HepG2 (cell line): ENCODE measurements around the gene RHBG. TPM values are rescaled to one million over a fixed set of nuclear protein-coding genes. Genes with fewer than 3 reads are reported as not detected.

Source experiments
- ATAC-seq: fragments of 200-7000 bp; cut with Tn5 transposase; 3 replicates; pipeline ENCODE4 v1.9.1; 2020; ENCODE audit warnings: mild to moderate bottlenecking, moderate library complexity
- BruUV-seq: library from RNA; stranded (reverse); fragments of 400-500 nt; replicated peaks from 2 replicates; lab custom pipeline; 2021; lab: Mats Ljungman, UMichigan
- CTCF ChIA-PET: fragments of 300-600 bp; formaldehyde crosslinking; extraction: SDS; loops from one replicate; lab custom pipeline; 2021; ENCODE audit warnings: low total read pairs, inconsistent platforms, low intra/inter-chr PET ratio; lab: Yijun Ruan, JAX
- POLR2A ChIA-PET: fragments of 350-600 bp; sonication (Branson Sonifier 250); formaldehyde crosslinking; loops from one replicate; lab custom pipeline; 2020; ENCODE audit warnings: antibody characterized with exemption, inconsistent platforms; lab: Yijun Ruan, JAX
- DNase-seq: peaks from one replicate; pipeline ENCODE4 v3.0.0-alpha.2; 2015; ENCODE audit warnings: low spot score
- FAIRE-seq: peaks from 3 replicates; lab custom pipeline; 2011; peaks lifted over from hg19 to GRCh38; lab: Jason Lieb, UNC
- H2AFZ ChIP-seq: one replicate; pipeline ENCODE4 v1.6.1; 2011; ENCODE audit warnings: low read length, inconsistent platforms
- H3K27ac ChIP-seq: fragments of 300-600 bp; 3 replicates; pipeline ENCODE4 v1.8.0; 2011; ENCODE audit warnings: mixed run types, mild to moderate bottlenecking, mixed read lengths, low read length, inconsistent platforms; ENCODE audit not compliant: insufficient read depth; ENCODE audit errors: extremely low read length
- H3K27me3 ChIP-seq, 2 experiments: fragments of 200-600 bp in 1 of 2; 2 replicates in 1 of 2; 3 replicates in 1 of 2; pipeline versions ENCODE4 v1.6.0 to v1.8.0; 2011; ENCODE audit warnings: low read length in 2 of 2, mild to moderate bottlenecking in 2 of 2, moderate library complexity in 2 of 2, inconsistent platforms in 1 of 2; ENCODE audit not compliant: insufficient read depth in 2 of 2, control insufficient read depth in 1 of 2
- H3K36me3 ChIP-seq, 2 experiments: fragments of 200-600 bp in 1 of 2; replicated peaks in 1 of 2; 2 replicates in 1 of 2; 3 replicates in 1 of 2; pipeline versions ENCODE4 v1.5.1 to v1.8.0; 2011; ENCODE audit warnings: low read length in 2 of 2, inconsistent platforms in 1 of 2; ENCODE audit not compliant: insufficient read depth in 2 of 2, control insufficient read depth in 1 of 2
- H3K4me1 ChIP-seq: 2 replicates; pipeline ENCODE4 v1.5.1; 2012; ENCODE audit warnings: low read length, inconsistent platforms; ENCODE audit not compliant: insufficient read depth
- H3K4me2 ChIP-seq: 2 replicates; pipeline ENCODE4 v1.6.0; 2011; ENCODE audit warnings: low read depth, low read length, inconsistent platforms
- H3K4me3 ChIP-seq, 3 experiments: fragments of 200-600 bp in 1 of 3; sonication (generic), shearing (Covaris generic) in 1 of 3; replicated peaks in 1 of 3; 2 replicates each; pipeline ENCODE4 v1.5.1; 2011 to 2016; ENCODE audit warnings: low read length in 3 of 3, inconsistent platforms in 2 of 3, low read depth in 2 of 3, mild to moderate bottlenecking in 2 of 3, control low read depth in 1 of 3, mixed read lengths in 1 of 3; ENCODE audit not compliant: insufficient read depth in 1 of 3
- H3K79me2 ChIP-seq: one replicate; pipeline ENCODE4 v1.6.1; 2011; ENCODE audit warnings: low read length, inconsistent platforms; ENCODE audit not compliant: insufficient read depth
- H3K9ac ChIP-seq: 2 replicates; pipeline ENCODE4 v1.6.0; 2011; ENCODE audit warnings: mild to moderate bottlenecking, low read depth, low read length, inconsistent platforms; ENCODE audit not compliant: insufficient read depth
- H3K9me3 ChIP-seq: 2 replicates; pipeline ENCODE4 v1.5.1; 2012; ENCODE audit warnings: mild to moderate bottlenecking, low read length
- H4K20me1 ChIP-seq: 2 replicates; pipeline ENCODE4 v1.6.0; 2011; ENCODE audit warnings: inconsistent platforms, mild to moderate bottlenecking, low read length, moderate library complexity; ENCODE audit not compliant: insufficient read depth
- CBX5 ChIP-seq: sonication (generic); formaldehyde crosslinking; IDR thresholded peaks from 2 replicates; pipeline ENCODE4 v1.4.0; 2020; ENCODE audit warnings: missing genetic modification reagents, borderline replicate concordance
- CREB1 ChIP-seq, 2 experiments: fragments of 450-650 bp in 1 of 2; IDR thresholded peaks; 2 replicates each; pipeline ENCODE4 v1.6.1; 2016 to 2017; ENCODE audit warnings: control low read depth in 1 of 2, mild to moderate bottlenecking in 1 of 2, missing compliant biosample characterization in 1 of 2, missing genetic modification characterization in 1 of 2
- HDAC6 ChIP-seq: fragments of 200-600 bp; sonication (generic); IDR thresholded peaks from 2 replicates; pipeline ENCODE4 v1.7.0; 2017; ENCODE audit warnings: mild to moderate bottlenecking, antibody characterized with exemption, low read length, low read depth
- POLR2AphosphoS5 ChIP-seq: IDR thresholded peaks from 2 replicates; pipeline ENCODE4 v1.6.1; 2012; ENCODE audit warnings: low read depth, low read length
- SIX4 ChIP-seq: sonication (generic); formaldehyde crosslinking; IDR thresholded peaks from 2 replicates; pipeline ENCODE4 v1.4.0; 2020; ENCODE audit warnings: missing genetic modification reagents
- ZMYM3 ChIP-seq: sonication (generic); formaldehyde crosslinking; IDR thresholded peaks from 2 replicates; pipeline ENCODE4 v1.5.1; 2020; ENCODE audit warnings: mild to moderate bottlenecking, missing genetic modification reagents
- ZNF335 ChIP-seq: sonication (generic); formaldehyde crosslinking; IDR thresholded peaks from 2 replicates; pipeline ENCODE4 v1.4.0; 2020; ENCODE audit warnings: missing genetic modification reagents
- ZNF678 ChIP-seq: sonication (generic); formaldehyde crosslinking; IDR thresholded peaks from 2 replicates; pipeline ENCODE4 v1.4.0; 2020; ENCODE audit warnings: mild to moderate bottlenecking, missing genetic modification reagents
- in situ Hi-C: cut with HindIII; loops from 2 replicates; pipeline ENCODE4 v1.10.0; 2017; ENCODE audit warnings: low pct_unique_long_range_greater_than_20kb; ENCODE audit not compliant: extremely low pct_ligation_motif_present
- intact Hi-C: fragments of 100-400 bp; cut with micrococcal nuclease; formaldehyde crosslinking; loops from one replicate; pipeline ENCODE4 v1.10.0; 2022; ENCODE audit not compliant: unreplicated experiment
- polyA plus RNA-seq, 8 experiments: library from polyadenylated mRNA; depleted of rRNA in 3 of 8; stranded (reverse) in 7 of 8; unstranded in 1 of 8; fragments of >200 nt; fragmentation: Illumina TruSeq in 4 of 8; extraction: Trizol in 4 of 8; gene quantifications; 2 replicates each; pipeline versions ENCODE4 v1.2.1 to v1.2.3, GENCODE V29; 2011 to 2016; ENCODE audit warnings: low read depth in 4 of 8, missing spikeins in 1 of 8, mixed read lengths in 1 of 8; ENCODE audit not compliant: insufficient read depth in 1 of 8
- total RNA-seq, 5 experiments: library from RNA; depleted of rRNA; stranded (reverse); fragments of >200 nt; fragmentation: Illumina TruSeq; extraction: Trizol; gene quantifications; 2 replicates each; pipeline ENCODE4 v1.2.3, GENCODE V29; 2016; ENCODE audit warnings: low read depth in 1 of 5
- TF ChIP-seq, protein P1 (sequence below): IDR thresholded peaks from 2 replicates; pipeline ENCODE4 v1.6.1; 2016; ENCODE audit warnings: low read depth, missing genetic modification reagents, missing compliant biosample characterization
- TF ChIP-seq, protein P2 (sequence below): sonication (generic); formaldehyde crosslinking; IDR thresholded peaks from 2 replicates; pipeline ENCODE4 v1.4.0; 2020; ENCODE audit warnings: missing genetic modification reagents
- TF ChIP-seq, protein P3 (sequence below): sonication (generic); formaldehyde crosslinking; IDR thresholded peaks from 2 replicates; pipeline ENCODE4 v1.4.0; 2020; ENCODE audit warnings: missing genetic modification reagents

The RHBG gene
- total and polyA plus RNA-seq, 2 of the 13 experiments (the other 11 are each of a cell fraction or from before 2014, with no cell fraction given), result 61.8 to 73.5 TPM

DNA sequence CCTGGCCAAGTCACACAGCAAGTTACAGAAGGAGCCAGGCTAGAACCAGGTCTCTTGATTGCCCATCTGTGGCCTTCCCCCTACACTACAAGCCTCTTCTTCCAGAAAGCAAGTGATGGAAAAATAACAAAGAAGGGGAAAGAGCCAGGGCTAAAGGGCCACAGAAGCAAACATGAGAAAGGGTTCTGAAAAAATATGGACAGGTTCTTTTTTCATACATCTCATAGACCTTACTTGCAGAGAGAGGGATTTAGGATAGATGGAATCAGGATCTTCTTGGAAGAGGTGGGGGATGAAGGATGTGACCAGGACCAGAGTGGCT is 3.2 kb downstream of the RHBG start:
- H3K79me2 ChIP-seq, result peaks cover 46% of the 10 kb centered on the region
- intact Hi-C loops, result loop anchor here (5.0 kb wide), 1 partner anchor 35 kb away; the partner anchor contains the start of genes CCT3 and TSACC
- in situ Hi-C loops, result no loop called here
- FAIRE-seq (no peak), ATAC-seq (no peak), DNase-seq (no peak)
- peak overlapping the region; percentile 98 for H3K4me2 ChIP-seq
- CTCF ChIA-PET, result no interaction called here
- H3K9ac ChIP-seq, result peak overlapping the region; percentile 57
- H4K20me1 ChIP-seq, result no peaks in the 10 kb centered on the region
- peaks cover 88% of the 10 kb centered on the region for H3K4me1 ChIP-seq
- H3K9me3 ChIP-seq, result no peaks in the 10 kb centered on the region
- POLR2A ChIA-PET, result interaction anchor here (0.7 to 8.5 kb wide), 13 partner anchors 9 to 356 kb away, joined by 3 to 189 read pairs (median 9); partner anchors contain the start of genes CCT3, GLMP, ISG20L2 and MEF2D
- peak overlapping the region; percentile 98 for H3K27ac ChIP-seq
- BruUV-seq, result no TSS peak
- H3K27me3 ChIP-seq, result no peaks in the 10 kb centered on the region; a peak in 1 of 5 replicates
- H3K36me3 ChIP-seq, result peaks cover 5 to 16% of the 10 kb centered on the region in 2 experiments
- peak overlapping the region in 2 of 3 experiments; percentile 18 to 90; a peak in 3 of 6 replicates for H3K4me3 ChIP-seq
- no peak overlapping the region for H2AFZ ChIP-seq
- TF ChIP-seq CREB1 (IDR thresholded peaks at IDR 0.05) (no peak), CREB1 (CRISPR knock-in tag; IDR thresholded peaks at IDR 0.05) (peak; percentile 45), ZNF335 (CRISPR knock-in tag) (no peak), SIX4 (CRISPR knock-in tag) (0 out of 2 replicates have a peak, but pooled peaks have one; percentile 3), HDAC6 (peak; percentile 61; the same call in 1 of the 2 replicates), POLR2AphosphoS5 (peak; percentile 14; the same call in 1 of the 2 replicates), ZMYM3 (CRISPR knock-in tag) (peak; percentile 88; the same call in 1 of the 2 replicates), CBX5 (CRISPR knock-in tag) (0 out of 2 replicates have a peak, but pooled peaks have one; percentile 11), ZNF678 (CRISPR knock-in tag) (no peak)
- TF ChIP-seq, protein P1, sequence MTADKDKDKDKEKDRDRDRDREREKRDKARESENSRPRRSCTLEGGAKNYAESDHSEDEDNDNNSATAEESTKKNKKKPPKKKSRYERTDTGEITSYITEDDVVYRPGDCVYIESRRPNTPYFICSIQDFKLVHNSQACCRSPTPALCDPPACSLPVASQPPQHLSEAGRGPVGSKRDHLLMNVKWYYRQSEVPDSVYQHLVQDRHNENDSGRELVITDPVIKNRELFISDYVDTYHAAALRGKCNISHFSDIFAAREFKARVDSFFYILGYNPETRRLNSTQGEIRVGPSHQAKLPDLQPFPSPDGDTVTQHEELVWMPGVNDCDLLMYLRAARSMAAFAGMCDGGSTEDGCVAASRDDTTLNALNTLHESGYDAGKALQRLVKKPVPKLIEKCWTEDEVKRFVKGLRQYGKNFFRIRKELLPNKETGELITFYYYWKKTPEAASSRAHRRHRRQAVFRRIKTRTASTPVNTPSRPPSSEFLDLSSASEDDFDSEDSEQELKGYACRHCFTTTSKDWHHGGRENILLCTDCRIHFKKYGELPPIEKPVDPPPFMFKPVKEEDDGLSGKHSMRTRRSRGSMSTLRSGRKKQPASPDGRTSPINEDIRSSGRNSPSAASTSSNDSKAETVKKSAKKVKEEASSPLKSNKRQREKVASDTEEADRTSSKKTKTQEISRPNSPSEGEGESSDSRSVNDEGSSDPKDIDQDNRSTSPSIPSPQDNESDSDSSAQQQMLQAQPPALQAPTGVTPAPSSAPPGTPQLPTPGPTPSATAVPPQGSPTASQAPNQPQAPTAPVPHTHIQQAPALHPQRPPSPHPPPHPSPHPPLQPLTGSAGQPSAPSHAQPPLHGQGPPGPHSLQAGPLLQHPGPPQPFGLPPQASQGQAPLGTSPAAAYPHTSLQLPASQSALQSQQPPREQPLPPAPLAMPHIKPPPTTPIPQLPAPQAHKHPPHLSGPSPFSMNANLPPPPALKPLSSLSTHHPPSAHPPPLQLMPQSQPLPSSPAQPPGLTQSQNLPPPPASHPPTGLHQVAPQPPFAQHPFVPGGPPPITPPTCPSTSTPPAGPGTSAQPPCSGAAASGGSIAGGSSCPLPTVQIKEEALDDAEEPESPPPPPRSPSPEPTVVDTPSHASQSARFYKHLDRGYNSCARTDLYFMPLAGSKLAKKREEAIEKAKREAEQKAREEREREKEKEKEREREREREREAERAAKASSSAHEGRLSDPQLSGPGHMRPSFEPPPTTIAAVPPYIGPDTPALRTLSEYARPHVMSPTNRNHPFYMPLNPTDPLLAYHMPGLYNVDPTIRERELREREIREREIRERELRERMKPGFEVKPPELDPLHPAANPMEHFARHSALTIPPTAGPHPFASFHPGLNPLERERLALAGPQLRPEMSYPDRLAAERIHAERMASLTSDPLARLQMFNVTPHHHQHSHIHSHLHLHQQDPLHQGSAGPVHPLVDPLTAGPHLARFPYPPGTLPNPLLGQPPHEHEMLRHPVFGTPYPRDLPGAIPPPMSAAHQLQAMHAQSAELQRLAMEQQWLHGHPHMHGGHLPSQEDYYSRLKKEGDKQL (CRISPR knock-in tag), result 0 out of 2 replicates have a peak, but pooled peaks have one; percentile 1
- TF ChIP-seq, protein P2, sequence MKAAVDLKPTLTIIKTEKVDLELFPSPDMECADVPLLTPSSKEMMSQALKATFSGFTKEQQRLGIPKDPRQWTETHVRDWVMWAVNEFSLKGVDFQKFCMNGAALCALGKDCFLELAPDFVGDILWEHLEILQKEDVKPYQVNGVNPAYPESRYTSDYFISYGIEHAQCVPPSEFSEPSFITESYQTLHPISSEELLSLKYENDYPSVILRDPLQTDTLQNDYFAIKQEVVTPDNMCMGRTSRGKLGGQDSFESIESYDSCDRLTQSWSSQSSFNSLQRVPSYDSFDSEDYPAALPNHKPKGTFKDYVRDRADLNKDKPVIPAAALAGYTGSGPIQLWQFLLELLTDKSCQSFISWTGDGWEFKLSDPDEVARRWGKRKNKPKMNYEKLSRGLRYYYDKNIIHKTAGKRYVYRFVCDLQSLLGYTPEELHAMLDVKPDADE, result no peak
- TF ChIP-seq, protein P3, sequence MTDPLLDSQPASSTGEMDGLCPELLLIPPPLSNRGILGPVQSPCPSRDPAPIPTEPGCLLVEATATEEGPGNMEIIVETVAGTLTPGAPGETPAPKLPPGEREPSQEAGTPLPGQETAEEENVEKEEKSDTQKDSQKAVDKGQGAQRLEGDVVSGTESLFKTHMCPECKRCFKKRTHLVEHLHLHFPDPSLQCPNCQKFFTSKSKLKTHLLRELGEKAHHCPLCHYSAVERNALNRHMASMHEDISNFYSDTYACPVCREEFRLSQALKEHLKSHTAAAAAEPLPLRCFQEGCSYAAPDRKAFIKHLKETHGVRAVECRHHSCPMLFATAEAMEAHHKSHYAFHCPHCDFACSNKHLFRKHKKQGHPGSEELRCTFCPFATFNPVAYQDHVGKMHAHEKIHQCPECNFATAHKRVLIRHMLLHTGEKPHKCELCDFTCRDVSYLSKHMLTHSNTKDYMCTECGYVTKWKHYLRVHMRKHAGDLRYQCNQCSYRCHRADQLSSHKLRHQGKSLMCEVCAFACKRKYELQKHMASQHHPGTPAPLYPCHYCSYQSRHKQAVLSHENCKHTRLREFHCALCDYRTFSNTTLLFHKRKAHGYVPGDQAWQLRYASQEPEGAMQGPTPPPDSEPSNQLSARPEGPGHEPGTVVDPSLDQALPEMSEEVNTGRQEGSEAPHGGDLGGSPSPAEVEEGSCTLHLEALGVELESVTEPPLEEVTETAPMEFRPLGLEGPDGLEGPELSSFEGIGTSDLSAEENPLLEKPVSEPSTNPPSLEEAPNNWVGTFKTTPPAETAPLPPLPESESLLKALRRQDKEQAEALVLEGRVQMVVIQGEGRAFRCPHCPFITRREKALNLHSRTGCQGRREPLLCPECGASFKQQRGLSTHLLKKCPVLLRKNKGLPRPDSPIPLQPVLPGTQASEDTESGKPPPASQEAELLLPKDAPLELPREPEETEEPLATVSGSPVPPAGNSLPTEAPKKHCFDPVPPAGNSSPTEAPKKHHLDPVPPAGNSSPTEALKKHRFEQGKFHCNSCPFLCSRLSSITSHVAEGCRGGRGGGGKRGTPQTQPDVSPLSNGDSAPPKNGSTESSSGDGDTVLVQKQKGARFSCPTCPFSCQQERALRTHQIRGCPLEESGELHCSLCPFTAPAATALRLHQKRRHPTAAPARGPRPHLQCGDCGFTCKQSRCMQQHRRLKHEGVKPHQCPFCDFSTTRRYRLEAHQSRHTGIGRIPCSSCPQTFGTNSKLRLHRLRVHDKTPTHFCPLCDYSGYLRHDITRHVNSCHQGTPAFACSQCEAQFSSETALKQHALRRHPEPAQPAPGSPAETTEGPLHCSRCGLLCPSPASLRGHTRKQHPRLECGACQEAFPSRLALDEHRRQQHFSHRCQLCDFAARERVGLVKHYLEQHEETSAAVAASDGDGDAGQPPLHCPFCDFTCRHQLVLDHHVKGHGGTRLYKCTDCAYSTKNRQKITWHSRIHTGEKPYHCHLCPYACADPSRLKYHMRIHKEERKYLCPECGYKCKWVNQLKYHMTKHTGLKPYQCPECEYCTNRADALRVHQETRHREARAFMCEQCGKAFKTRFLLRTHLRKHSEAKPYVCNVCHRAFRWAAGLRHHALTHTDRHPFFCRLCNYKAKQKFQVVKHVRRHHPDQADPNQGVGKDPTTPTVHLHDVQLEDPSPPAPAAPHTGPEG (CRISPR knock-in tag), result peak; percentile 10; the same call in 1 of the 2 replicates
